ENCODE measurements around the gene GP5. TPM values are rescaled to one million over a fixed set of nuclear protein-coding genes. Genes with fewer than 3 reads are reported as not detected.

The GP5 gene
- polyA plus RNA-seq, 1 of the 3 experiments (the other 2 are of a cell fraction): 0.13 TPM

DNA sequence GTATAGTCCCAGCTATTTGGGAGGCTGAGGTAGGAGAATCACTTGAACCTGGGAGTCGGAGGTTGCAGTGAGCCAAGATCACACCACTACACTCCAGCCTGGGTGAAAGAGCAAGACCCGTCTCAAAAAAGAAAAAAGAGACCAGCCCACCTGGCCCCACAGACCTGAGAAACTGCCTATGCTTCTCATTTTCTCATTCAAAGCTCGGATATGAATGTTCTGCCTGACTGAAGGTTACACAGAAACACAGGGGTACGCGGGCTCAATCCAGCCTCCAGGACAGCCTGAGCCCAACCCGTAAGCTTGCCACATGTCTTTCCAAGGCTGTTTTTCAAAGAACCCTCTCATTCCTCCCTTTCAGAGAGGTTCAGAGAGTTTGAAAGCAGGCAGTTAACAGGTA, 19.8 kb downstream of the GP5 start:
- Histone ChIP-seq H3K27ac (ENCODE audit: low read depth in 2 of 2, low read length in 1 of 2) (no peak overlapping the region), H3K79me2 (ENCODE audit: insufficient read depth) (no peaks in the 10 kb centered on the region), H3K9ac (no peak overlapping the region), H3K4me3 (ENCODE audit: low read depth in 2 of 2, low read length in 1 of 2) (no peak overlapping the region), H3K27me3 (ENCODE audit: insufficient read depth) (no peaks in the 10 kb centered on the region; the same call in 1 of the 2 replicates), H3K4me2 (no peak overlapping the region), H3F3A (replicated peaks; ENCODE audit: insufficient read depth) (no peaks in the 10 kb centered on the region), H3K4me1 (ENCODE audit: control insufficient read depth in 1 of 2, insufficient read depth in 2 of 2, low read depth in 1 of 2, low read length in 1 of 2) (peaks cover 0 to 7% of the 10 kb centered on the region in 2 experiments; a peak in 1 of 4 replicates), H3K9me2 (no peaks in the 10 kb centered on the region), H3K36me3 (replicated peaks in 1 of 2; ENCODE audit: control insufficient read depth in 1 of 2, insufficient read depth in 2 of 2, low read length in 1 of 2) (no peaks in the 10 kb centered on the region), H4K20me1 (ENCODE audit: insufficient read depth) (no peaks in the 10 kb centered on the region), H3K9me3 (no peaks in the 10 kb centered on the region), H2AFZ (ENCODE audit: low read depth) (no peak overlapping the region)
- POLR2A ChIA-PET: no interaction called here
- no peak for TF ChIP-seq JUND (IDR thresholded peaks at IDR 0.05)
- TF ChIP-seq TCF12 (IDR thresholded peaks at IDR 0.05): no peak
- no peak for TF ChIP-seq GABPA (IDR thresholded peaks at IDR 0.05; ENCODE audit: low read depth)
- TF ChIP-seq RFX5 (IDR thresholded peaks at IDR 0.05; ENCODE audit: low read length): no peak
- TF ChIP-seq NFIC (IDR thresholded peaks at IDR 0.05; ENCODE audit: borderline replicate concordance): no peak
- TF ChIP-seq USF1 (IDR thresholded peaks at IDR 0.05; ENCODE audit: borderline replicate concordance, low read depth): no peak
- no peak for TF ChIP-seq ZBTB33 (IDR thresholded peaks at IDR 0.05; ENCODE audit: borderline replicate concordance, low read depth)
- TF ChIP-seq TAF1 (IDR thresholded peaks at IDR 0.05; ENCODE audit: borderline replicate concordance, low read depth, low read length): no peak
- TF ChIP-seq IRF3 (IDR thresholded peaks at IDR 0.05; ENCODE audit: low read depth, low read length): no peak
- no peak for TF ChIP-seq RXRA (IDR thresholded peaks at IDR 0.05; ENCODE audit: borderline replicate concordance, low read depth)
- TF ChIP-seq CHD2 (IDR thresholded peaks at IDR 0.05; ENCODE audit: low read length, partially characterized antibody): no peak
- TF ChIP-seq NRF1 (IDR thresholded peaks at IDR 0.05; ENCODE audit: low read depth, low read length): no peak
- TF ChIP-seq, protein P1, sequence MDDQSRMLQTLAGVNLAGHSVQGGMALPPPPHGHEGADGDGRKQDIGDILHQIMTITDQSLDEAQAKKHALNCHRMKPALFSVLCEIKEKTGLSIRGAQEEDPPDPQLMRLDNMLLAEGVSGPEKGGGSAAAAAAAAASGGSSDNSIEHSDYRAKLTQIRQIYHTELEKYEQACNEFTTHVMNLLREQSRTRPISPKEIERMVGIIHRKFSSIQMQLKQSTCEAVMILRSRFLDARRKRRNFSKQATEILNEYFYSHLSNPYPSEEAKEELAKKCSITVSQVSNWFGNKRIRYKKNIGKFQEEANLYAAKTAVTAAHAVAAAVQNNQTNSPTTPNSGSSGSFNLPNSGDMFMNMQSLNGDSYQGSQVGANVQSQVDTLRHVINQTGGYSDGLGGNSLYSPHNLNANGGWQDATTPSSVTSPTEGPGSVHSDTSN (IDR thresholded peaks at IDR 0.05): no peak
- TF ChIP-seq GATA2 (CRISPR knock-in tag; IDR thresholded peaks at IDR 0.05): no peak
- 83% methylated on average over 6 of the region's 6 CpGs for WGBS (ENCODE audit: low lambda C conversion rate)
- CTCF ChIA-PET: interaction anchor here (0.8 to 1.4 kb wide), 5 partner anchors 11 to 46 kb away, joined by 3 to 6 read pairs (median 3); partner anchors contain the start of gene GP5
- DNase-seq: no peak
